Activated CD4-positive, alpha-beta T cell treated with anti-CD3 and anti-CD28 coated beads for 1 hour (primary cell): ENCODE data around the gene KASH5.
A peak's percentile ranks its signal among the peaks of the same experiment; 100 is the strongest.
"Not testable (repeated sequence)": the region's sequence is repeated elsewhere in the genome, so short reads cannot be mapped to it uniquely, and the experiment has no call there.

Experiments used
- DNase-seq: peaks from one replicate; pipeline ENCODE4 v3.0.0-alpha.2; 2020

KASH5 gene

DNA sequence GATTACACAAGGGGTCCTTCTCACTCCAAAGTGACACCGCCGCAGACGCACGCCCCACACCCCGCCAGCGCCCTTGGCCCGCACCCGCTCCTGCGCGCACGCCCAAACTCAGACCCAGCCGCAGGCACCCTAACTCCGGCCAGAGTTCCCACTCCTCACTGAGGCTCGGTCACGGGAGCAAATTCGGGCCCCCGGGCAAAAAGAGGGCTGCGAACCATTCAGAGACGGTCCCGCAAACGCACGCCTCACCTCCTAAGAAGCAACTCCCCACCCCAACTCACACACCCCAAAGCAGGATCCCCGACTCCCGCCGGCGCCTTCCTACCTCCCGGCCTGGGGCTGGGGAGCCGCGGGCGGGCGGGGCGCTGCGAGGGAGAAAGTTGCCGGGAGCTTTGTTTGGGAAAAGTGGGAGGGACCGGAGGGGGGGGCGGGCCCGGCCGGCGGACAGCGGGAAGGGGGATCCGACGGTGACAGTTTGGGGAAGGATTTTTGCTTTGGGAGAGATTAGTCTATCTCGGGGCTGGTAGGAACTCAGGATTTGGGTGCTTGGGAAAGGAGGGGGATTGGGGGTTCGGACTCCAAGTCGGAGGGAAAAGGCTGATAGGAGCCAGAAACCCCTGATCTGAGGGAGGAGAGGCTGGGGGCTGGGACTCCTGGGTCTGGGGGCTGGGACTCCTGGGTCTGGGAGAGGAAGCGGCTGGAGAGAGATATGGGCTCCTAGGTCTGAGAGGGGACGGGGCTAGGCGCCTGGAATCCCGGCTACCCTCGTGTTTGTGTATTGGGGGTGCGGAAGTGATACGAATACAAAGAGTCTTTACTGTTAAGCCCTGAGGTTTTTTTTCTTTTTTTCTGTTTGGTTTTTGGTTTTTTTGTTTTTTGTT is 25.8 kb upstream of the KASH5 start, which contains the start of gene TEAD2:
TSS of gene TEAD2 (minus strand) at position 369 of the 881 bp plus-strand sequence. CDS start 2,341 bp downstream, outside the sequence.
- DNase-seq: no peak

DNA sequence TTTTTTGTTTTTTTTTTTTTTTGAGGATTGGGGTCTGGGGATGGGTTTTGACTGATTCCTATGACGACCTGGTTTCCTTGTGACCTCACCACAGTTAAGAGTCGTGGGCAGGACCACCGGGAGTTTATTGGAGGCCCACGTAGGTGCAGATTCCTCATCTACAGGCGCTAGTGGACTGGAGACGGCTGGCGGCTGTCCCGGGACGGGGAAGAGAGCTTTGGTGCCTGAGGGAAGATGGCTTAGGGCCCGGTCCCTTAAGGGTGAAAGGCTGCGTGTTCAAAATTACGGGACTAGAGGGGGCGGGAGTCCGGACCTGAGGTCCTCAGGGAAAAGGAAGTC is 25.2 kb upstream of the KASH5 start:
- no peak for DNase-seq

- peak; percentile 36 for DNase-seq
Observed at GRCh38 chr19:49363268-49364082, 24.6 kb upstream of the KASH5 start, which contains the start of gene DKKL1. DKKL1 (plus strand) TSS chr19:49363877; CDS start chr19:49363999, 122 bp downstream.

GRCh38 chr19:49364083-49364737 is 23.8 kb upstream of the KASH5 start:
- no peak for DNase-seq

DNA sequence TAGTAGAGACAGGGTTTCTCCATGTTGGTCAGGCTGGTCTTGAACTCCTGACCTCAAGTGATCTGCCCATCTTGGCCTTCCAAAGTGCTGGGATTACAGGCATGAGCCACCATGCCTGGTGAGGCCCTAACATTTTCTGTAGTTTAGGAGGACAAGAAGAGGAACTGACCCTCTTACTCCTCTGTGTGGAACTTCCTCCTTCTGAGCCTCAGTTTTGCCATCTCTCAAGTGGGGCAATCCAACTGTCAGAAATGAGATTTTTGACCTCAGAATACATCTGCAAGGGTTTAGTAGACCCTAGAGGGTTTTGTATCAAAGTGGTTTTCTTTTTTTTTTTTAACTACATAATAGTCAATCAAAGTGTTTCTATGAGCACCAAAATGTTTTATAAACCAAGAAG is 21.9 kb upstream of the KASH5 start:
- DNase-seq: no peak

- no peak for DNase-seq
Observed at GRCh38 chr19:49368711-49369358, 19.2 kb upstream of the KASH5 start.

- no peak for DNase-seq
Observed at GRCh38 chr19:49371184-49371583, 16.9 kb upstream of the KASH5 start.

GRCh38 chr19:49373174-49373573 is 14.9 kb upstream of the KASH5 start:
- not testable (repeated sequence) for DNase-seq

DNA sequence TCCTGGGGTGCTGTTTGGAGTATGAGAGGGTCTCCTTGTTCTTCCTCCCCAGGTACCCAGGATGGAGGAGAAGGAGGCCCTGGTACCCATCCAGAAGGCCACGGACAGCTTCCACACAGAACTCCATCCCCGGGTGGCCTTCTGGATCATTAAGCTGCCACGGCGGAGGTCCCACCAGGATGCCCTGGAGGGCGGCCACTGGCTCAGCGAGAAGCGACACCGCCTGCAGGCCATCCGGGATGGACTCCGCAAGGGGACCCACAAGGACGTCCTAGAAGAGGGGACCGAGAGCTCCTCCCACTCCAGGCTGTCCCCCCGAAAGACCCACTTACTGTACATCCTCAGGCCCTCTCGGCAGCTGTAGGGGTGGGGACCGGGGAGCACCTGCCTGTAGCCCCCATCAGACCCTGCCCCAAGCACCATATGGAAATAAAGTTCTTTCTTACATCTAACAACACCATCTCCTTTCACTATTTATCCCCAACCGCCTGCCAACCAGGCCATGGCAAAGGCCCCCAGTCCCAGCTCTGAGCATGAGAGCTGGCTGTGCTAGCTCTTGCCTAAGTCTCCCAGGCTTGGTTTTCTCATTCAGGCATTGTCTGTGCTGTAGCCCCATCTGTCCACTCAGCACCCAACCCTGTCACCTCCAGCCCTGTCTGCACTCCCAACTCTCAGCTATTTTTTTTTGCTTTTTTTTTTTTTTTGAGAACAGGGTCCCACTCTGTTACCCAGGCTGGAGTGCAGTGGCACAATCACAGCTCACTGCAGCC is 13.2 kb upstream of the KASH5 start:
- no peak for DNase-seq

- no peak for DNase-seq
Observed at GRCh38 chr19:49378512-49378911, 9.5 kb upstream of the KASH5 start.

DNA sequence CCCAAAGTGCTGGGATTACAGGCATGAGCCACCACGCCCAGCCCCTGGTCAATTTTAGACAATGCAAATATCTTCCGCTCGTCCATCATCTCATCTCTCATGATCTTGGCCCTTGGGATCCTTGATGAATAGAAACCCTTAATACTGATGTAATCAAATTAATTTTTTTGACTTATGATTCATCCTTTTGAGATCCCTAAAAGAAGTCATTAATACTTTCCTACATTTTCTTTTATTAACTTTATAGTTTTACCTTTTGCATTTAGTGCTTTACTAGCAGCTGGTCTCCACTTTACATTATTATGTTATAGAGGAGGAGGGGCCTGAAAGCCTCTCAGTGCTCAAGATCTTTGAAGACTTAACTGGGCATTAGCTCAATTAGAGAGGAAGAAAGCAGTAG is 7.7 kb upstream of the KASH5 start:
- no peak for DNase-seq

GRCh38 chr19:49382639-49383038 is 5.4 kb upstream of the KASH5 start:
- DNase-seq: no peak

DNA sequence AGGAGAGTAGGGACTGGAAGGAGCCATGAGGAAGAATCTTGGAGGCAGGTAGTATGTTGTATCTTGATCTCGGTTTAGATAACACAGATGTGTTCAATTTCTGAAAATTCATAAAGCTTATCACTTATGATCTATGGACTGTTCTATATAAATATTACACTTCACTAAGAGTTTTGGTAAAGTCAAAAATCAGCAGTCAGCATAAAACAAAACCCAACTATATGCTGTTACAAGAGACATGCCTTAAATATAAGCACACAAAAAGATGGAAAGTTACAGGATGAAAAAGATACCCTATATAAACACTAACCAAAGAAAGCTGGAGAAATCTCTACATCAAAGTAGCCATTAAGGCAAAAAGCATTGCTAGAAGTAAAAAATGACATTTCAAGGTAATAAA is 4.5 kb upstream of the KASH5 start:
- DNase-seq: no peak

DNA sequence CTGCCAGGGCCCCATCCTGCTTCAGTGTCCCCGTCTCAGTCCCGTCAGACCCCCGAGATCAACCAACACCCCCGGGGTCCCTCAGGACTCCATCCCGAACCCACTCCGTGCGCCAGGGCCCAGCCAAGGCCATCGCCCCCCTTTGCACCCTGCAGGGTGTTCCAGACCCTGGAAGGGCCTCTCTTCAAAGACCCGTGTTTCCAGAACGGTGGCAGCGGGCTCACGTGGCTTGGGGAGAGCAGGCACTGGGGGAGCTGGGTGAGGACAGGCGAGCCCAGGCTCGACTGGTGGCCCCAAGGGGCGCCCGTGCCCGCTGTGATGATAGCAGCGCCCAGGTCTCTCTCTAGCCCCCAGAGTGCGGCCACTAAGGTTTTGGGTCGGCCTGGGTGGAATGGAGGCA is 1.4 kb downstream of the KASH5 start:
- no peak for DNase-seq

DNA sequence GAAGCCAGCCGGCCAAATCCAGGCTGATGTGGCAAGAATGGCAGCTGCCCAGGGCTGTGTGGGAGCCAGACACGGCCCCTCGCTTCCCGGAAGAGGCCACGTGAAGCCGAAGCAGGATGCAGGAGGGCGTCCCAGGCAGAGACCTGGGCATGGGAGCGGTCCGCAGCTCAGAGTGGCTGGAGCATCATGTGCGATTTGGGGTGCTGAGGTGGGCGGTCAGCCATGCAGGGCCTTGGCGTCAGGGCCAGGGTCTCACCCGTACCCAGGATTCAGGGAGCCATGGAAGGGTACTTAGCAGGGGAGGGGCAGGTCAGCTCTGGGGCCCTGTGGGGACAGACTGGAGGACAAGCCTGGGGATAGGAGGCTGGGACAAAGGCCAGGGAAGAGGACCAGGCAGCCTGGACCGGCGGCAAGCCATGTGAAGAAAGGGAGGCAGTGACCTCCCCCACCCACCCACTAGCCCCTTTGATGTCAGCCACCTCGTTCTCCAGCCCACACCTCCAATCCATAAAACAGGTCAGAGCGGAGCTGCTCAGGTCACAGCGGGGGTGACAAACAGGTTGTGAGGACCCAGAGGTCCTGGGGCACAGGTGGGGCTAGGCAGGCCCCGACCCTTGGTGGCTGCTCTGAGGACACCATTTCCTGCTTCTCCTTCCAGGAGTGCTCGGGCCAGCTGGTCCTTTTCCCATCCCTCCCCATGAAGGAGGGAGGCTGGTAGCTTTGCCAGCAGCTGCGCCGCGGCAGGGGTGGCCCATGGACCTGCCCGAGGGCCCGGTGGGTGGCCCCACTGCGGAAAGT is 2.3 kb downstream of the KASH5 start:
- DNase-seq: no peak

DNA sequence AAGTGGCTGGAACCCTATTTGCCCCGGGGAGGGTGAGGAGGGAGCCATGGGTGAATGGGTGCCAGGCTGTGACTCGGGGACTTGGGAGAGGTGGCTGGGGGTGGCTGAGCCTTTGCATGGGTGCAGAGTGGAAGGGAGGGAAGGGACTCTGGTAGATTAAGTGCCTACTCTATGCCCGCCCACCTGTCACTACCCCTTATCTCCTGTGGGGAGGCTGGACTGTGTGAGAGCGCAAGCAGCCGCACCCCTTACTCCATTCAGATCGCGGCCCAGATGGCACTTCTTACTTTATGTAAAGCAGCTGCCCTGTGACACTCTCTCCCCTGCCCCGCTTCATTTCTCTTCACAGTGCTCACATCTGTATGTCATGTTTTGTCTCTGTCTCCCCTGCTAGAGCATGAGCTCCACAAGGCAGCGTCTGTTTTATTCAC is 2.9 kb downstream of the KASH5 start:
- no peak for DNase-seq

GRCh38 chr19:49391581-49392399 is 3.7 kb downstream of the KASH5 start:
- DNase-seq: peak; percentile 71

- no peak for DNase-seq
Observed at GRCh38 chr19:49393881-49394280, 5.8 kb downstream of the KASH5 start.

- no peak for DNase-seq
Observed at GRCh38 chr19:49395581-49396407, 7.7 kb downstream of the KASH5 start.
